Stimulated activated CD8-positive, alpha-beta memory T cell treated with anti-CD3 and anti-CD28 coated beads, Interleukin-4, amount 100 ng/mL, for 4 hours (primary cell): ENCODE results near the gene ALDOB.

Experiments used
- DNase-seq, 2 donors: peaks; one replicate each; pipeline ENCODE4 v3.0.0-alpha.2; 2020; ENCODE audit warnings: low read depth in 2 of 2, low spot score in 1 of 2

ALDOB gene

DNA sequence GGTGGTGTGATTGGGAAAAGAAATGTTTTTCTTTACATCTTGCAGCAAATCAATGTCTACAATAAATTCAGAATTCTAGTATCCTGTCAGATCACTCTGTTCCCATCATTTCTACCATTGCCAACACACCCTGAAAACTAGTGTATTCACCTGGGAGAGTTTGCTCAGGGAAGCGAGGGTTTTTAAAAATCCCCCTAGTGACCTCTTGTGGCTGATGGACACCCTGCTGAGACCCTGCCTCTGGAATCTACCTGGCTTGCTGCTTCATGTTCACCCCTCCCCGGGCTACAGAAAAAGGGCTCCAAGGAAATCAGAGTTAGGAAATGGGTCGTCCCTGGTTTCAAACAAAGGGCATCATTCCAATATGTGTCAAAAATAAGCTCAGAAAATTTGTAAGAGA, 21.4 kb upstream of the ALDOB start:
- DNase-seq = no peak

DNA sequence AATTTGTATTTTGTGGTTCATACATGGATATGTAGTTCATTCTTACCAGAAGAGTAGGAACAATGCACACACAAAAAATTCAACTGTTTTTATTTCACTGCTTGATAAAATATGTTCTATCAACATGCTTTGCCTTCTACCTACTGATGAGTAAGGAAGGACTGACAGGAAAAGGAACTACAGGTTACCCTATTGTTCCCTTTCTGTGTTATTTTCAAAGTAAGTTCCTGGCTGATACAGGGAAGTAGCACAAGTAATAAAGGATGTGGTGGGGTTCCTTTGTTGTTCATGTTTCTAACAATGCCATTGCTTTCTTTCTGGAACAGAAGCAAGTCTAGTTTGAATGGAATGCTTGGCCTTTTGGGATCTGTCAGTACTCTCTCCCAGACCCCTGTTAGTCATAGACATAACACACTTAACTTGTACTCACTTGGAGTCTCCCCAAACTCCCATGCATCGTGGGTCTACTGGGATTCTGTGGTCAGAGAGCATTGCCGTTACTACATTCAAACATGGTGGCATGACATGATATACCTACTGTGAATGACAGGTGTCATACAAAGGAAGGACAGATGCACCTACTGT, 20.2 kb upstream of the ALDOB start:
- DNase-seq = no peak

DNA sequence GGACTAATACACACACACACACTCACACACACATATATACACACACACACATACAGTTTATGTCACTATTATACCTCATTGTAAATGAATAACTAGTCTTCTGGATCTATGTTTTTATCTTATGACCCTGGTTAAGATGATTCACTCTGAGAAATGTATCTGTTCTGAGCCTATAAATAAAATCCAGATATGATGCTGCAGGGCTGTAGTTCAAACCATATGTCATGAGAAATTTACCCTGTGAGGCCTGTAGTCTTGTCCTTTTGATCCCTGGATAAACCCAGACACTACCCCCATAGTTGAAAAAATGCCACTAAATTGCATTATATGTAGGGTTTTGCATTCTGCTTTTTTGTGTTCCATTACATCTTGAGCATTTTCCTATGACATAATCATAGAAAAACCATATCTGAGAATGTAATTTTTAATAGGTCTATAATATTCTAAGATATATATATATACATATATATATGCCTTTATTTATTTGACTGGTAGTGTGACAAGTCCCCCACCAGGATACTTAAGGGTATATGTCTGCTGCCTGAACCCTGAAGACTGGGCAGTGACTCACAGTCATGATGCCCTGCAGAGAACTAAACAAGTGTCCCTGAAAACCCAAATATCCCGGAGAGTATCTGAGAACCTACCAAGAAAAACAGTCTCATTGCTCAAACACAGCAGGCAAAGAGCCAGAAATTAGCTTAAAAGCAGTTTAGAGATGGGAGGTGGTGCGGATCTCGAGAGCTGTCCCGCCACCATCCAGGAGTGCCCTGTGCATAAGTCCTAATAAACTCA, 18.4 kb upstream of the ALDOB start:
- no peak for DNase-seq

DNA sequence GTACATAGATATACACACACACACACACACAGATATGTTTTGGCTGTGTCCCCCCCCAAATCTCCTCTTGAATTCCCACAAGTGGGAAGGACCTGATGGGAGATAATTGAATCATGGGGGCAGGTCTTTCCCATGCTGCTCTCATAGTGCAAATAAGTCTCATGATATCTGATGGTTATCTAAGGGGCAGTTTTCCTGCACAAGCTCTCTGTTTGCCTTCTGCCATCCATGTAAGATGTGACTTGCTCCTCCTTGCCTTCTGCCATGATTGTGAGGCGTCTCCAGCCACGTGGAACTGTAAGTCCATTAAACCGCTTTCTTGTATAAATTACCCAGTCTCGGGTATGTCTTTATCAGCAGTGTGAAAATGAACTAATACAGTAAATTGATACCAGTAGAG, 15.9 kb upstream of the ALDOB start:
- DNase-seq = no peak

DNA sequence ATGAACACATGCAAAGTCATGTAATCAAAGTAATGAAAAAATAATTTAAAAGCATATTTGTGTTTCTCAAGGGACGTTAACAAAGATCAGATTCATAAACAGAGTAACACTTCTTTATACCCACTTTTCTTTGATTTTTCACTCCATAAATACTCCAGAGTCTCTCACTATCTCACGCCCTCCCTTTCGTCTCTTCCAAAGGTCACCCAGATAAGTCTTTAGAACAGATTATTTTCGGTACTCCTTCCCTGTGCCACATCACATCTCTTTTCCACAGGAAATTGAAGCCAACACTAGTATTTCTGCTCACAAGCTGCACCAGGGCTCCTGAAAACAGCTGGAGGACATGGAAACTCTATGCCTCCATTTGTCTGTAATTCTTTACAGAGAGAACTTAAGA, 15.4 kb upstream of the ALDOB start:
- no peak for DNase-seq

DNA sequence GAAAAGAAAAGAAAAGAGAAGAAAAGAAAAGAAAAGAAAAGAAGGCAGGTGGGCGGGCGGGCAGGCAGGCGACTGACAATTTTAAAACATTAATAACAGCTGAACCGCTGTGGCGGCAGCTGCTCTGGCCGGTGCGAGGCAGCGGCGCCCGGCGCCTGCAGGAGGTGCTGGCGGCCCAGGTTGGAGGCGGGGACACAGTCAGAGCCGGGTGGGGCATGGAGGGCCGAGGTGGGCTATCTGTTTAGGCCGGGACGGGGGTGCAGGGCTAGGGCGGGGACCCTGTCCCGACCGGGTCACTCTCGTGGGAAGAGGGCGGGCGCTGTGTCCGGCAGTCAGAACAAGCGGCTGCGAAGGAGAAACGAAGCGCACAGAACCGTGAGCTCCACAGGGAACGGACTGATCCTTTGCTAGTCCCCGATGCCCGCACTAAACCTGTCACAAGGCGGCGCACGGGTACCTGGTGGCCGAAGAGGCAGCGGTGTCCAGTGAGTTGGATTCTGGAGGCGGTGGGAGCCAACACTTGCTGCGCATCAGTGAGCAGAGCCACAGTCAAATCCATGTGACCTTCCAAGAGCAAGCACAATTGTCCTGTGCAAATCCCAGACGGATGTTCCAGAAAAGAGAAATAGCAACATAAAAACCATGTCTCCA, 13.6 kb upstream of the ALDOB start:
- peak in 1 of 2 donors; percentile 5 for DNase-seq

DNA sequence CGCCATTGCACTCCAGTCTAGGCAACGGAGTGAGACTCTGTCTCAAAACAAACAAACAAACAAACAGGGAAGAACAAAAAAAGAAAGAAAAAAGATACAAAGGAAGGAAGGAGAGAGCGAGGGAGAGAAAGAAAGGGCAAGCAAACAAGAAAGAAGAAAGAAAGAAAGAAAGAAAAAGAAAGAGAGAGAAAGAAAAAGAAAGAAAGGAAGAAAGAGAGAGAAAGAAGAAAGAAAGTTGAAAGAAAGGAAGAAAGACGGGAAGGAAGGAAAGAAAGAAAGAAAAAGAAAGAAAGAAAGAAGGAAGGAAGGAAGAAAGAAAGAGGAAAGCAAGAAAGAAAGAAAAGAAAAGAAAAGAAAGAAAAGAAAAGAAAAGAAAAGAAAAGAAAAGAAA, 13.1 kb upstream of the ALDOB start:
- DNase-seq = no peak

DNA sequence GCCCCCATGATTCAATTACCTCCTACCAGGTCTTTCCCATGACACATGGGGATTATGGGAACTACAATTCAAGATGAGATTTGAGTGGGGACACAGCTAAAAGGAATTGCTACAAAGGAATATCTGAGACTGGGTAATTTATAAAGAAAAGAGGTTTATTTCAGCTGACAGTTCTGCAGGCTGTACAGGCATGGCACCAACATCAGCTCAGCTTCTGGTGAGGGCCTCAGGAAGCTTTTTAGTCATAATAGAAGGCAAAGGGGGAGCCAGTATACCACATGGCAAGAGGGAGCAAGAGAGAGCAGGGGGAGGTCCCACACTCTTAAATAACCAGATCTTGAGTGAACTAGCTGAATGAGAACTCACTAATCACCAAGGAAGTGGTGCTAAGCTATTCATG, 11.2 kb upstream of the ALDOB start:
- DNase-seq = no peak

DNA sequence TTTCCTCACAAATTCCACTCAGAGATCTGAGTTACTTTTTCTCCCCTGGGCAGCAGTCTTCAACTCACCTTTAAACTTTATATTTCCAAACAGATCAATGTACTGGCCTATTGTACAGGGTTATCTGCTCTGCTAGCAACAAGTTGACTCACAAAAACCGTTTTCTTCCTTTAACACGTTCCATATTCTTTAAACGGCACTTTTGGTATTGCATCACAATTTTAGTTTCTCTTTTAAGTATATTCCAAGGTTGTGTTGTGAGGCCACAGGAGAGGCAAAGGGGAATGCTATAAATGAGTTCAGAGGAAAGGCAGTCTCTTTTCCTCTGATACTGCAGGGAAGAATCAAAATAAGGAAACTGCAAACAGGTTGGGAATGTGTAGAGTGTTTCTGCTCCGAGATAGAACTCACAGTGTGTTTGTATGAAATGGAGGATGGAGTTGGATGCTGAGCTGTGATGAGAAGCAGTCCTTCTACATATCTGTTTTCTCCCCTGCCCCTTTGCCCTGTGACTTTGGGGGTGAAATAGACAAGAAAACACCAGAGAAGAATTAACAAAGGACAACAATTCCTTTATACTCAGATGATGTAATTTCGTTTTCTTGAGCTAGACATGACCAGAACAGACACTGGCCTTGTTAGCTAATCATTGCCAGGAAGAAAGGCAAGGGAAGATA, 9.9 kb upstream of the ALDOB start:
- no peak for DNase-seq

DNA sequence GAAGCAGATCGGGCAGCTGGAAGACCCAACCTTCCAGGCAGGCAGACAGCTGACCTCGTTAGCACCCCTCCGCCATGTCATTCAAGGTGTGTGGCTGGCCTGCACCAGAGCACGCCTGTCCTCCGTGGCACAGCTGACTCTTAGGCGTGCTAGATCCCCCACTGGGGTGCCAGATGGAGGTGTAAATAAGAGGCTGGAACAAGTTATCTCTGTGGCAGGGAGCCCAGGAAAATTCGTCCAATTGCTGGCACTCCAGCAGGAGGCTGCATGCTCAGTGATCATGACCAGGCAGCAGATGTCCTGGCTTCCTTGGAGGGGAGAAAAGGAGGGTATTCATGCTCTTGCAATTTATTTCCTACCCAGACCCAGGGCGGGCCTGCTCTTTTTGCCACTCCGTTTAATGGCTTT, 7.8 kb upstream of the ALDOB start:
- DNase-seq = no peak

DNA sequence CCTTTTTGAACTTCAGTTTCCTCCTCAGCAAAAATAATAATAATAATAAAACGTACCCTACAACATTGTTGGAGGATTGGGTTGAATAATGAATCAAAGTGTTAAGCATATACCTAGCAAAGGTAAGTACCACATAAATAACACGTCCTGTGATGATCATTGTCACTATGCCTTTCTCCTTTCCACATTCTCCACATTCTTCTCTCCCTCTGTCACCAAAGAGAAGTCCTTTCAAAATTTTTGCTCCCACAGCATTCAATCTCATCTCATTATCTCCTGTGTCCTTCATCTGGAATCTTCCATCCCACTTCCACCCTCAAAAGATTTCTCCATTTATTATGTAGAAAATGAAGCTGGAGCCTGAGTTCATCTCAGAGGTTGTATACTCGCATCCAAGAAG, 7.2 kb upstream of the ALDOB start:
- no peak for DNase-seq

DNA sequence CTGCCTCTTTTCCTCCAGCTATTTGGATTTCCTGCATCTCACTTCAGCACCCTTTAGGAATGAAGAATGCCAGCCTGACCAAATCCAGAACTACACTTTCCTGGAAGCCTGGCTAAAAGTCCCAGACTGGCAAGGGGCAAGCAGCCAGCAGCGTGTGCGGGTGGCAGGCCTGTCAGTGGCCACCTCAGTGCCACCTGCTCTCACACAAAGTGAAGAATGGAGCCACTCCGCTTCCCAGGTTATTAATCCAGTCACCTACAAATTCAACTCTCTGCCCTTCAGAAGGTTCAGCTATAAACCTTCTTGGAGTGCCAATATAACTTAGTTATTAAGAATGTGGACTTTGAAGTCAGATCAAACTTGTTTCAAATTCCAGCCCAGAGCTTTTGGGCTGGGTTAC, 6.7 kb upstream of the ALDOB start:
- no peak for DNase-seq

DNA sequence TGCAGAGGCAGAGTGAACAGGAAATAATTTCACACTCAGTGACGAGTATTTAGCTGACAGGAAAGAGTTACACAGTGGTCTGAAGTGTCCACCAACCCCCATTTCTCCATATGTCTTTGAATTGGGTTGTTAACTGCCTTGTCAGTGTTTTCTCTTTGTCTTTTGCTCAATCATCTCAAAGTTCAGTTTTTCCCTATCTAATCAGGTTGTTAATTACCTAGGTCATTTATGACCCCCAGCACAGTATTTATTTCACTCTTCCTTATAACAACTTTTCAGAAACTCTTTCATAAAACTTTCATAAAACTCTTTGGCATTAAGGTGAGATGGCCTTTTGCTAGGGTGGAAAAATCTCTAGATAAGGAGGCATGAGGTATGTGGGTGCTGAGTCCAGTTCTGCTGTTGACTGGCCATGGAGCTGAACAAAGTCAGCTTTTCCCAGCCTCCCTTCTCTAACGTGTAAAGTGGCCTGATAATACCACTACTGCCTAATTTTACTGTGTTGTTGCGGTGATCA, 5.2 kb upstream of the ALDOB start:
- DNase-seq = no peak

DNA sequence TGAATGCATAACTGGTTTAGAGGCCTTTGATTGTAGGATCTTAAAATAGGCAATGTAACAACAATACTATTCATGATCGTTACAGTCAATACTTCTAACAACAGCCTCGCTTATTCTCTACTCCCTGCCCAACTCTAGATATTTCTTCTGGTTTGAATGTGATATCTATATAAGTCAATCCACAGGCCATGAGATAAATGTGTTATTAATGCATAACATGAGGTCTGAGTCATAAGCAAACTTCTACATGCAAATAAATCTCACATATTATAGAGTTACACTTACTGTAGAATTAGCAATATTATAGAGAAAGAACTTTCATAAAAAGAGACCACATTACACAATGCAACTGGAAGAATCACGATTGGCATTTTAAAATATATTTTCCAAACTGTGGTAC, 2.9 kb upstream of the ALDOB start:
- no peak for DNase-seq

DNA sequence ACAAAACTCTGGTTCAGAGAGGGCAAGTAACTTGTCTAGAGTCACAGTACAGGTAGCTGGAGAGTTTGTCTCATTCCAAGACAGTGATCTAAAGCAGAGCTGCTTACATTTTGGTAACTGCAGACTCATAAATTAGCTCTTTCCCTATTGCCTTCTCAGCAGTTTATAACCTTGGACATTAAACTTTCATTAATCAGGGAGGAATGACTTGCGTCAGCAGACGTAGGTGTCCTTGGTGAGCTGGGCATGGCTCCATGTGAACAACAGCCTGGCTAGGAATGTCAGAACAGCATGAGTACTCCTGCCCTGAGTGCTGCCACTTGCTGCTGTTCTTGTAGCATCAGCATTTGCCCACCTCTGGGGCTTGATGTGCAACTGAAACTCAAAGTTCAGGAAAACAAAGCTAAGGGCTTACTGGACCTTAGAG, 2.2 kb upstream of the ALDOB start:
- DNase-seq = no peak

DNA sequence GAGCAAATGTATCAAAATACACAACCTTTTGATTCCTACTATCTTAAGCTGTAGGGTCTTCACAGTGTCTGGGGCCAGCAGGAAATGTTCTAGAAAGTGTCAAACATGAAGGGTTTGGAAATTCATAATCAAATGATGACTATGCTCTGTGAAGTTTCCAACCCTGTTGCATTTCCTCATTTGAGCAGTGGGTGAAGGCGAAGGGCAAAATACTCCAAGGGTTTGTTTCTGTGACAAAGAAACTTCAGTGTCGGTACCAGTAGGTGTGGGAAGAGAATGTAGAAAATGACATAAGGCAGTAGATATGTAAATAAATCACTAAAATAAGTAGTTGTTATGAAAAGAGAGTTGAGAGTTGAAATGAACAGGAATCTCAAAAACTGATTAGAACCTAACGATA, 576 bp downstream of the ALDOB start:
- no peak for DNase-seq

DNA sequence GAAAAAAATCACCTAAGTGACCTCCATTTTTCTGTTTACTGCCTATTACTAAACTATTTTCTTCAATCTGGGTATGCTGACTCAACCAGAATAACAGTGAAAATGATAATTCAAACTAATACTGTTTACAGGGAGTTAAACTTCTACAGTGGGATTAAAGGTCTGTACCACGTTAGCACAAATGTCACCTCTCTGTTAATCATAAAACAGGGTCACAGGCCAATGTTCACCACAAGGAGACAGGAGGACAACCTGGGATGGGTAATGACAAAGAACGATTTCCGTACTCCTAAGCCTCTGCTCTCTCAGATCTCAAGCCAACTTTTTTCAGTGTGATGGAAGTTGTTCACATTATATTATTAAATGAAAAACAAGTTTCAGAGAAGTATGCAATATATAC, 2.3 kb downstream of the ALDOB start:
- DNase-seq = no peak

DNA sequence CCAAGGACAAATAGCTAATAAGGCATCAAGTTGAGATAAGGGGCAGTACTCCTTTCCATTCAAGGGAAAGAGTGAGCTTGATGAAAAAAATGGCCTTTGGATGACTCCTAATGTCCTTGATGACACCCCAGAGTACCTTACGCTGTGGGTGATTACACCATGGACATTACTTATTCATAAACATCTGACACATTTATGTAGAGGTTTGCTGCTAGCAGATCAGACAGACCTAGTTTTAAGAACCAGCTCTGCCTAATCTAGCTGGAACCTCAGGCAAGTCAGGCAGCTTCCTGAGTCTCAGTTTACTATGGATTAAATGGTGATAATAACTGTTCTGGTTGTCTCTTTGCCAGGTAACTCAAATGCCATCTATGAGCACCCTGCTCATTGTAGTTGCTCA, 2.8 kb downstream of the ALDOB start:
- DNase-seq = no peak

DNA sequence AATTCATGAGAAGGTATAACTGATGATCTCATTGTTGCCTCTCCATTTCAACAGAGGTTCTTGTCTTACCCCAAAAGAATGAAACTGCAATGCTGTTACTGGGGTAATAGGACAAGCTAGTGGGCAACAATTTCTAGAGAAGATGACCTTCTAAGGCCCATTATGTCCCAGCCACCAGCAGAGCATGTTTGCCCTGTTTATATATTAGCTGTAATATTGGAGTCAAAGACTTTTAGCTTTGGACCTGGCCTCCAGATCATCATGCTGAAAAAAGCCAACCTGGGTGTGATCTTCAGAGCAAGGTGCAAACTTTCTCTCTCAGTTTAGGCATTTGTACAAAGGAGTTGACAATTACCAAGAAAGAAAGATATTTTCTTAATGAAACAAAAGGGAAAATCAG, 3.4 kb downstream of the ALDOB start:
- DNase-seq = no peak

DNA sequence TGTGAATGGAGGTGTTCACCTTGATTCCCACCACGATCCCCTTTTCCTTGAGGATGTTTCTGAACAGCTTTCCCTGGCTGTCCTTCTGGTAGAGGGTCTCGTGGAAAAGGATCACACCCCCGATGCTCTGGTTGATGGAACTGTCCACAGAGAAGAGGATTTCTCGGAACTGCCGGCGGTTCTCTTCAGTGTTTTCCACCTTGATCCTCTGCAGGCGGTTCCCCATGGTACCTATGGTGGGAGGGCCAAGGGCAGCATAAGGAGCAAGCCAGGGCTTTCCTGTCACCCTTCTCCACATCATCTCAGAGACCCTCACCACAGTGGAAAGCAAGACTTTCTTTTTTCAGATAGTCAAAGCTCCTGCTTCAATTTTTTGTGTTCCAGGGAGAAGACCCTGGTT, 5.8 kb downstream of the ALDOB start:
- no peak for DNase-seq

DNA sequence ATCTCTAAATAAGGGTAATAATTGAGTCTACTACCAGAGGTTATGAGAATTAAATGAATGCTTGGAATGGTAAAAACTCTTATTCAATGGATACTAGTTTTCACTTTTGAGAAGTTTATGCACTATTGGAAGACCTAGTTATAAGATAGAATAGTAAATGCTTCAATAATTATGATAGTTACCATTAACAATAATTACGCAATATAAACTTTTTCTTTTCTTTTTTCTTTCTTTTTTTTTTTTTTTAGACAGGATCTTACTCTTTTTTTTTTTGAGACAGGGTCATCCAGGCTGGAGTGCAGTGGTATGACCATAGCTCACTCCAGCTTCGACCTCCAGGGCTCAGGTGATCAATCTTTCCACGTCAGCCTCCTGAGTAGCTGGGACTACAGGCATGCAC, 6.7 kb downstream of the ALDOB start:
- DNase-seq = no peak
